ENCODE data around the gene OBP2B. TPM values are rescaled to one million over a fixed set of nuclear protein-coding genes. Genes with fewer than 3 reads are reported as not detected.
"Not testable (repeated sequence)": the region's sequence is repeated elsewhere in the genome, so short reads cannot be mapped to it uniquely, and the experiment has no call there.

Gene OBP2B
- total RNA-seq, 2 experiments from 2014 or later, result not detected

DNA sequence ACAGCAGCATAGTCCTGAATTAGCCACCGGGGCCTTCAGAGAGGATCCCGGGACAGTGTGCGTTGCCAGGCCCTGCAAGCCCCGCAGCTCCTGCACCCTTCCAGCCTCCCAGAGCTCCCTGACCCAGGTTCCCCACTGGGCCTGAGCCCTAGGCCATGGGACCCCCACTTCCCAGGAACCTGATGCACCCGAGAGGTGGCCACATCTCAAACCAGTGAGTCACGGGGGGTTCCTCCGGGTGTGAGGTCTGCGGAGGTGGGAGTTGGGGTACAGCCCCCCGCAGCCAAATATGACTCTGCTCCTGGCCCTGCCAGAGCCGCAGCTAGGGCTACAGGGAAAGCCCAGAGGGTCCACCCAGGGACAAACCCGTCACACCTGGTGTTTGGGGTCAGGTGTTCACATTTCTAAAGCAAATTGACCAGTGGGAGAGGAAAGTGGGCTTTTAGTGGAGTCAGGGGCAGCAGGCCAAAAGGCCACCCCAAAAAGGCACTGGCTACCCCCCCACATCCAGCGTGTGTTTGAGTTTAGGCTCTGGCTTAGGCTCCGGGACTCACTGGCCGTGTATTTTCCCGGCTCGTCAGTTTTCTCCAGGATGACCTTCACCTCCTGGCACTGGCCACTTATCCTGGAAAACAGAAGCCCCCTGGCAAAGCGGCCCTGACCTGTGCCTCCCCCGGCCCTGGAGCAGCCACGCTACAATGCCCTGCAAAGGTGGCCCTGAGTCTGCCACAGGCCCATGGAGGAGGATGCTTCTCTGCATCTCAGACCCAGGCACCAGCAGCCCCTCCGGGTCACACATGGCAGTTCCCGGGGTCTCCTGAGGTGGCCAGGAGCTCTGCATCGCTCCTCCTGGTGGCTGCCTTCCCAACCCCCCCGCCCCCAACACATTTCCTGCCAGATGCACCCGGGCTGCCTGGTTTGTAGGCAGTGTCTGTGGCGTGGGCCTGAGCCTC lies 17.4 kb upstream of the OBP2B start:
- no peaks in the 10 kb centered on the region for H3K4me1 Mint-ChIP-seq (ENCODE audit: low read depth)
- no peak overlapping the region for H3K27ac Mint-ChIP-seq
- H3K27me3 Mint-ChIP-seq (ENCODE audit: low read depth), result peaks cover 4% of the 10 kb centered on the region
- H3K36me3 Mint-ChIP-seq (ENCODE audit: low read depth), result no peaks in the 10 kb centered on the region
- H3K4me3 Mint-ChIP-seq, result no peak overlapping the region
- no peaks in the 10 kb centered on the region for H3K9me3 Mint-ChIP-seq
- intact Hi-C loops (cut with micrococcal nuclease), result no loop called here
- CTCF ChIA-PET, result no interaction called here
- DNase-seq, result no peak

GRCh38 chr9:133225171-133226011 lies 16.3 kb upstream of the OBP2B start:
- H3K4me3 Mint-ChIP-seq, result no peak overlapping the region
- intact Hi-C loops (cut with micrococcal nuclease), result no loop called here
- no peaks in the 10 kb centered on the region for H3K4me1 Mint-ChIP-seq (ENCODE audit: low read depth)
- H3K27me3 Mint-ChIP-seq (ENCODE audit: low read depth), result peaks cover 15% of the 10 kb centered on the region
- DNase-seq, result no peak
- CTCF ChIA-PET, result no interaction called here
- H3K27ac Mint-ChIP-seq, result no peak overlapping the region
- H3K9me3 Mint-ChIP-seq, result no peaks in the 10 kb centered on the region
- H3K36me3 Mint-ChIP-seq (ENCODE audit: low read depth), result no peaks in the 10 kb centered on the region

GRCh38 chr9:133224762-133225161 lies 15.7 kb upstream of the OBP2B start:
- Mint-ChIP-seq H3K36me3 (ENCODE audit: low read depth) (no peaks in the 10 kb centered on the region), H3K27me3 (ENCODE audit: low read depth) (peaks cover 15% of the 10 kb centered on the region), H3K4me3 (no peak overlapping the region), H3K4me1 (ENCODE audit: low read depth) (no peaks in the 10 kb centered on the region), H3K27ac (no peak overlapping the region), H3K9me3 (no peaks in the 10 kb centered on the region)
- CTCF ChIA-PET, result no interaction called here
- DNase-seq, result no peak
- intact Hi-C loops (cut with micrococcal nuclease), result no loop called here

- intact Hi-C loops (cut with micrococcal nuclease); H3K4me1 Mint-ChIP-seq (ENCODE audit: low read depth); H3K27ac Mint-ChIP-seq; H3K4me3 Mint-ChIP-seq; DNase-seq; H3K9me3 Mint-ChIP-seq; CTCF ChIA-PET; H3K36me3 Mint-ChIP-seq (ENCODE audit: low read depth): not testable (repeated sequence)
- peaks cover 25% of the 10 kb centered on the region for H3K27me3 Mint-ChIP-seq (ENCODE audit: low read depth)
Observed at GRCh38 chr9:133223159-133223756, 14.2 kb upstream of the OBP2B start.

- H3K27ac Mint-ChIP-seq; H3K36me3 Mint-ChIP-seq (ENCODE audit: low read depth); H3K9me3 Mint-ChIP-seq; H3K4me3 Mint-ChIP-seq; DNase-seq; CTCF ChIA-PET; intact Hi-C loops (cut with micrococcal nuclease); H3K4me1 Mint-ChIP-seq (ENCODE audit: low read depth): not testable (repeated sequence)
- H3K27me3 Mint-ChIP-seq (ENCODE audit: low read depth), result peaks cover 37% of the 10 kb centered on the region
Observed at GRCh38 chr9:133221994-133222393, 12.9 kb upstream of the OBP2B start.

- Mint-ChIP-seq H3K4me3 (no peak overlapping the region), H3K36me3 (ENCODE audit: low read depth) (no peaks in the 10 kb centered on the region), H3K27me3 (ENCODE audit: low read depth) (peaks cover 38% of the 10 kb centered on the region), H3K4me1 (ENCODE audit: low read depth) (no peaks in the 10 kb centered on the region), H3K27ac (no peak overlapping the region), H3K9me3 (no peaks in the 10 kb centered on the region)
- CTCF ChIA-PET, result no interaction called here
- intact Hi-C loops (cut with micrococcal nuclease), result no loop called here
- DNase-seq, result no peak
Observed at GRCh38 chr9:133221177-133221809, 12.2 kb upstream of the OBP2B start.

GRCh38 chr9:133218049-133218975 lies 9.3 kb upstream of the OBP2B start:
- DNase-seq; H3K9me3 Mint-ChIP-seq; H3K36me3 Mint-ChIP-seq (ENCODE audit: low read depth); H3K4me1 Mint-ChIP-seq (ENCODE audit: low read depth); H3K4me3 Mint-ChIP-seq; intact Hi-C loops (cut with micrococcal nuclease); H3K27ac Mint-ChIP-seq: not testable (repeated sequence)
- CTCF ChIA-PET, result interaction anchor here (2.0 kb wide), 1 partner anchor 20 kb away, joined by 7 read pairs; no protein-coding TSS in a partner anchor
- H3K27me3 Mint-ChIP-seq (ENCODE audit: low read depth), result peaks cover 46% of the 10 kb centered on the region

- H3K4me1 Mint-ChIP-seq (ENCODE audit: low read depth); H3K36me3 Mint-ChIP-seq (ENCODE audit: low read depth); H3K27ac Mint-ChIP-seq; DNase-seq; H3K4me3 Mint-ChIP-seq; intact Hi-C loops (cut with micrococcal nuclease); H3K9me3 Mint-ChIP-seq: not testable (repeated sequence)
- CTCF ChIA-PET, result interaction anchor here (2.0 kb wide), 1 partner anchor 21 kb away, joined by 7 read pairs; no protein-coding TSS in a partner anchor
- H3K27me3 Mint-ChIP-seq (ENCODE audit: low read depth), result peaks cover 46% of the 10 kb centered on the region
Observed at GRCh38 chr9:133217333-133217988, 8.4 kb upstream of the OBP2B start.

- DNase-seq; H3K36me3 Mint-ChIP-seq (ENCODE audit: low read depth); H3K4me1 Mint-ChIP-seq (ENCODE audit: low read depth); intact Hi-C loops (cut with micrococcal nuclease); H3K9me3 Mint-ChIP-seq; H3K27ac Mint-ChIP-seq; H3K4me3 Mint-ChIP-seq: not testable (repeated sequence)
- peaks cover 50% of the 10 kb centered on the region for H3K27me3 Mint-ChIP-seq (ENCODE audit: low read depth)
- CTCF ChIA-PET, result interaction anchor here (0.6 kb wide), 1 partner anchor 19 kb away, joined by 4 read pairs; no protein-coding TSS in a partner anchor
Observed at GRCh38 chr9:133214276-133214675, 5.2 kb upstream of the OBP2B start.

DNA sequence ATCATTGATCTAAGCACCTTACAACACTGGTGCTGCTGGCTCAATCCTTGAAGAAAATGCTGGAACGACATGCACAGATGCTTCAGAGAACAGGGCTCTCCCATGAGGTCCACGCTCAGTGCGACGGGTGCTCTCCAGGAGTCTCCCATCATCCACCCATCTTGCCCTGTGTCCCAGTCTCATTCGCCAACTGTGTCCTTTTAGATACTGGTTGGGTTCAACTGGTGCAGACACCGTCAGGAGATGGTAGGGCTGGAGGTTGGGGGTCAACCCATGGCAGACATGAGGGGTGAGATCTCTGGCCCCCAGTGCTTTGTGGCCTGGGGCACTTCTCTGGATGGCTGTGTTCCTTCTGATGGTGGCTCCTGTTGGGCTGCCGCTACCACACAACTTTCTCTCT lies 1.6 kb upstream of the OBP2B start:
- Mint-ChIP-seq H3K4me1 (ENCODE audit: low read depth) (no peaks in the 10 kb centered on the region), H3K27ac (no peak overlapping the region), H3K9me3 (no peaks in the 10 kb centered on the region), H3K4me3 (no peak overlapping the region), H3K27me3 (ENCODE audit: low read depth) (peaks cover 26% of the 10 kb centered on the region), H3K36me3 (ENCODE audit: low read depth) (no peaks in the 10 kb centered on the region)
- DNase-seq, result no peak
- CTCF ChIA-PET, result no interaction called here
- intact Hi-C loops (cut with micrococcal nuclease), result no loop called here

DNA sequence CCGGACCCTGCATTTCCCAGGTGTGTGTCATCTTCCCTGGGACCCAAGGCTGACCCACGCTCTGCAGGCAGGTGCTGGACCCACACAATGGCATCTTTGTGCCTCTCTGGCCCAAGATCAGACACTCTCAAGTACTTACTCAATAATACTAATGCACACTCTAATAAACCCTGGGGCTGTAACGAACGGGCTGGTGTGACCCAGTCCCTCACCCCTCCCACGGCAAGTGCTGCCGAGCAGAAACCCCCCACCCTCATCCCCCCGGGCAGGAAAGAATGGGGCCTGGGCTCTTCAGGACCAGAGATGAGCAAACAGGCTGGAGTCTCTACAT lies 1.1 kb upstream of the OBP2B start:
- no peaks in the 10 kb centered on the region for H3K36me3 Mint-ChIP-seq (ENCODE audit: low read depth)
- CTCF ChIA-PET, result no interaction called here
- peaks cover 23% of the 10 kb centered on the region for H3K27me3 Mint-ChIP-seq (ENCODE audit: low read depth)
- H3K9me3 Mint-ChIP-seq, result no peaks in the 10 kb centered on the region
- H3K4me3 Mint-ChIP-seq, result no peak overlapping the region
- no peaks in the 10 kb centered on the region for H3K4me1 Mint-ChIP-seq (ENCODE audit: low read depth)
- H3K27ac Mint-ChIP-seq, result no peak overlapping the region
- DNase-seq, result no peak
- intact Hi-C loops (cut with micrococcal nuclease), result no loop called here
